ENCODE data around the gene CTNNBIP1. TPM values are rescaled to one million over a fixed set of nuclear protein-coding genes. Genes with fewer than 3 reads are reported as not detected.

CTNNBIP1 gene
- total and polyA plus RNA-seq, 7 donors = 9.2 to 20.3 (median 18.2) TPM

DNA sequence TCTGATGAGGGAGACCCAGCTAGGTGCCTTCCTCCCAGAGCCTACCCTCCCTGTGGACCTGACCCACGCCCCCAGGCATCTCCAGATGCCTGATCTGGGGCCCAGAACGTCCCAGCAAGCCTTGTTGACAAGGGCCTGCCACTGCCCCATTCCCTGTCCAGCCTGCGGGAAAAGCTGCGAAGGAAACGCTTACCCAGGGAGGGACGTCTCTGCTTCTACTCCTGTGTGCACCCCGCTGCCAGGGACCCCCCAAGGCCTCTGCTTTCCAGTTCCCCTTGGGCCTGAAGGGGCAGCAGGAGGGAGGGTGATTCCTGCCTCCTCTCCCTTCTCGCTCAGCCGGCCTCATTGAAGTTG, 74.7 kb downstream of the CTNNBIP1 start:
- H3K27ac ChIP-seq = peak overlapping the region in 3 of 4 donors; percentile 64 to 66 (median 64)
- intact Hi-C loops (cut with DNase I) = no loop called here
- no peak overlapping the region for H3K4me3 ChIP-seq
- WGBS, 2 donors = 38 to 73% methylated on average over 9 of the region's 9 CpGs
- DNase-seq = peak; percentile 64
- no peaks in the 10 kb centered on the region for H3K36me3 ChIP-seq
- peaks cover 0 to 17% (median 14%) of the 10 kb centered on the region in 4 donors for H3K4me1 ChIP-seq
- no peaks in the 10 kb centered on the region for H3K27me3 ChIP-seq
- TF ChIP-seq POLR2AphosphoS5 (IDR thresholded peaks at IDR 0.05) (no peak), POLR2A (IDR thresholded peaks at IDR 0.05) (no peak), EP300 (IDR thresholded peaks at IDR 0.05) (no peak)
- TF ChIP-seq, protein P1, sequence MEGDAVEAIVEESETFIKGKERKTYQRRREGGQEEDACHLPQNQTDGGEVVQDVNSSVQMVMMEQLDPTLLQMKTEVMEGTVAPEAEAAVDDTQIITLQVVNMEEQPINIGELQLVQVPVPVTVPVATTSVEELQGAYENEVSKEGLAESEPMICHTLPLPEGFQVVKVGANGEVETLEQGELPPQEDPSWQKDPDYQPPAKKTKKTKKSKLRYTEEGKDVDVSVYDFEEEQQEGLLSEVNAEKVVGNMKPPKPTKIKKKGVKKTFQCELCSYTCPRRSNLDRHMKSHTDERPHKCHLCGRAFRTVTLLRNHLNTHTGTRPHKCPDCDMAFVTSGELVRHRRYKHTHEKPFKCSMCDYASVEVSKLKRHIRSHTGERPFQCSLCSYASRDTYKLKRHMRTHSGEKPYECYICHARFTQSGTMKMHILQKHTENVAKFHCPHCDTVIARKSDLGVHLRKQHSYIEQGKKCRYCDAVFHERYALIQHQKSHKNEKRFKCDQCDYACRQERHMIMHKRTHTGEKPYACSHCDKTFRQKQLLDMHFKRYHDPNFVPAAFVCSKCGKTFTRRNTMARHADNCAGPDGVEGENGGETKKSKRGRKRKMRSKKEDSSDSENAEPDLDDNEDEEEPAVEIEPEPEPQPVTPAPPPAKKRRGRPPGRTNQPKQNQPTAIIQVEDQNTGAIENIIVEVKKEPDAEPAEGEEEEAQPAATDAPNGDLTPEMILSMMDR (IDR thresholded peaks at IDR 0.05) = no peak
- no peaks in the 10 kb centered on the region for H3K9me3 ChIP-seq

DNA sequence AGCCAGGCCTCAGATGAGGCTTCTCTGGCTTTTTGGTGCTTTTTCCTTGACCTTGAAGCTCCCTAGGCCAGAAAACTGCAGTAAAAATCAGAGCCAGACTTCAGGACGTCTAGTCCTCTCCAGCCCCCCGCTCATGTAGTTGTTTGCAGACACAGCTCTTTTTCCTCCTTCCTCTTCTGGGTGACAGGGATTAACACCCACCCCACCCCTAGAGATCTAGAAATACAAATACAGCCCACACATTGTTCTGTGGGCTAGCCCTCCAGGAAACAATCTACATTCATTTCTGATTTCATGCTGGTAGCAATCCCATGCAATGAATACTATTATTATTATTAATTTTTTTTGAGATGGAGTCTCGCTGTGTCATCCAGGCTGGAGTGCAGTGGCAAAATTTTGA, 76.4 kb downstream of the CTNNBIP1 start:
- WGBS, 2 donors = 82 to 86% methylated on average over 3 of the region's 3 CpGs
- no peak overlapping the region for H3K4me3 ChIP-seq
- H3K9me3 ChIP-seq = no peaks in the 10 kb centered on the region
- TF ChIP-seq POLR2A (IDR thresholded peaks at IDR 0.05) (no peak), POLR2AphosphoS5 (IDR thresholded peaks at IDR 0.05) (no peak), EP300 (IDR thresholded peaks at IDR 0.05) (no peak)
- TF ChIP-seq, protein P1 (IDR thresholded peaks at IDR 0.05) = no peak
- peaks cover 0 to 17% (median 14%) of the 10 kb centered on the region in 4 donors for H3K4me1 ChIP-seq
- no peaks in the 10 kb centered on the region for H3K36me3 ChIP-seq
- DNase-seq = peak; percentile 19
- H3K27me3 ChIP-seq = no peaks in the 10 kb centered on the region
- no peak overlapping the region for H3K27ac ChIP-seq
- intact Hi-C loops (cut with DNase I) = no loop called here

DNA sequence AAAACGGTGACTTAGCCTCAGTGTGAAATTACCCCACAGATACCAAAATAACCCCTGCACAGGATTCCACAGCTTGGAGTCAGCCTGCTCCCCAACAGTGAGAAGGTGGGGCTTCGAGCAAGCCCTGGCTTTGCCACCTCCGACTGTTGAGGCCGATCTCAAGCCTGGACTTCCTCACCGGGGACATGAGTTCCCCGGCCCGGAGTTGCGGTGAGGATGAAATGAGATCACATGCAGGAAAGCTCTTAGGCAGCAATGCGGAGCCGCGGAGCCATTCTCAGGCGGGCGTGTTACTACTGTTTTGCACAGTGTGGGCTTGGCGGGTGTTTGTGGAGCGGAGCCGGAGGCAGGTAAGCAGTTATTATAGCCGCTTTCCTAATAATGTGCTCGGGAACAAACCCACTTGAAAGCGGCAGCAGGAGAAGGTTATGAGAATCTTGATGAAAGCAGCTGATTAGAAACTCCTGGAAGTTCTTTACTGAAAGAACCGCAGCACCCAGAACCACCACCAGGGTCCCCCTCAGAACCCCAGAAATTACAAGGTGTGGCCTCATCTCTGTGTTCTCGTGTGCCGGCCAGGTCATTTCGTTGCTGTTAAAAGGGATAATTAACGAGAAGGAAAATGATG, 82.4 kb downstream of the CTNNBIP1 start:
- H3K27ac ChIP-seq = no peak overlapping the region
- H3K27me3 ChIP-seq = no peaks in the 10 kb centered on the region
- TF ChIP-seq POLR2AphosphoS5 (IDR thresholded peaks at IDR 0.05) = no peak
- no peak for TF ChIP-seq EP300 (IDR thresholded peaks at IDR 0.05)
- TF ChIP-seq POLR2A (IDR thresholded peaks at IDR 0.05) = no peak
- TF ChIP-seq, protein P1 (IDR thresholded peaks at IDR 0.05) = no peak
- H3K9me3 ChIP-seq = no peaks in the 10 kb centered on the region
- H3K4me3 ChIP-seq = no peak overlapping the region
- 83 to 86% methylated on average over 24 of the region's 24 CpGs for WGBS, 2 donors
- DNase-seq = no peak
- intact Hi-C loops (cut with DNase I) = no loop called here
- H3K4me1 ChIP-seq = peaks cover 0 to 22% (median 18%) of the 10 kb centered on the region in 4 donors
- no peaks in the 10 kb centered on the region for H3K36me3 ChIP-seq

DNA sequence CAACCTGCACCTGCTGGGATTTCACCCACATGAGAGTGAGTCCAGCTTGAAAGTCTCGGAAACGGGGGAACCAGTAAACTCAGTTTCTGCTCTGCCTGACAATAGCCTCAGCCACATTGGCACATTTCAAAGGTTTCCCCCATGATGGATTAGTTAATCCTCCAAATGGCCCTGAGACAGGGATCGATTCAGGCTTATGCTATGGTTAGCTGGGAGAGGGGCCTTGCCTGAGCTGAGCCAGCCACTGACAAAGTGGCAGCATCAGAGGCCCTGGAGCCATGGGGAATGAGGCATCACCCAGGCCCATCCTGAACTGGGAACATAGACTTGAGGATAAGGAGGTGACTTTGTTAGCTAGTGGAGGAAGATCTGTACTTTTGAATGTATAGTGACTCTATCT, 83.5 kb downstream of the CTNNBIP1 start:
- Histone ChIP-seq H3K4me3 (no peak overlapping the region), H3K27me3 (no peaks in the 10 kb centered on the region), H3K4me1 (peaks cover 0 to 32% (median 27%) of the 10 kb centered on the region in 4 donors), H3K27ac (peak overlapping the region in 3 of 4 donors; percentile 93 to 97 (median 94)), H3K36me3 (no peaks in the 10 kb centered on the region), H3K9me3 (no peaks in the 10 kb centered on the region)
- TF ChIP-seq EP300 (IDR thresholded peaks at IDR 0.05) (no peak), POLR2A (IDR thresholded peaks at IDR 0.05) (no peak), POLR2AphosphoS5 (IDR thresholded peaks at IDR 0.05) (no peak)
- TF ChIP-seq, protein P1 (IDR thresholded peaks at IDR 0.05) = no peak
- DNase-seq = peak; percentile 20
- intact Hi-C loops (cut with DNase I) = no loop called here
- WGBS, 2 donors = 89 to 94% methylated on average over 3 of the region's 3 CpGs

DNA sequence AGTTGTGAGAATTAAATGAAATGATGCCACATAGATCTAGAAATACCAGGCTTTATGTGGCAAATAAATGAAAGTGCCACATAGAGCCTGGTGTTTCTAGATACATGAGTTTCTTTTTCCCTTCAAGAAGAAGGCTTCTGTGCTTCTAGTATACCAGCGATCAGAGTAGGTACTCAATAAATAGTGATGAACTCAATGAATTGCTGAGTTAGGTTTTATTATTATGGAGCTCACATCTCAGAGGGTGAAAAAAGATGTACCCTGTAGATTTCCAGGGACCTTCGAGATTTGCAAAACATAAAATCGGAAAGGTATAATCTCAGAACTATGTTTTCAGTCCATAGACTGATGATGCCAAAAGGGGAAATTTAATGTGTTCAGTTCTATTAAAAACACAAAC, 84.0 kb downstream of the CTNNBIP1 start:
- peak overlapping the region; percentile 87 to 97 (median 94) for H3K27ac ChIP-seq
- intact Hi-C loops (cut with DNase I) = no loop called here
- TF ChIP-seq, protein P1 (IDR thresholded peaks at IDR 0.05) = no peak
- no peak for TF ChIP-seq POLR2AphosphoS5 (IDR thresholded peaks at IDR 0.05)
- TF ChIP-seq EP300 (IDR thresholded peaks at IDR 0.05) = no peak
- no peak for TF ChIP-seq POLR2A (IDR thresholded peaks at IDR 0.05)

More for the DNA sequence above, 84.0 kb downstream of the CTNNBIP1 start:
- no peaks in the 10 kb centered on the region for H3K27me3 ChIP-seq
- H3K36me3 ChIP-seq = no peaks in the 10 kb centered on the region
- H3K9me3 ChIP-seq = no peaks in the 10 kb centered on the region
- WGBS, 2 donors = 79 to 94% methylated on average over 3 of the region's 3 CpGs
- H3K4me1 ChIP-seq = peaks cover 0 to 36% (median 29%) of the 10 kb centered on the region in 4 donors
- no peak for DNase-seq
- H3K4me3 ChIP-seq = no peak overlapping the region

Measured in sigmoid colon (tissue), 7 donors.